HCT116 (cell line): ENCODE data around the gene ATF5. TPM values are rescaled to one million over a fixed set of nuclear protein-coding genes. Genes with fewer than 3 reads are reported as not detected.

Source experiments
- ATAC-seq: fragments of 200-7000 bp; cut with Tn5 transposase; 2 replicates; pipeline ENCODE4 v1.9.1; 2020; ENCODE audit warnings: mild to moderate bottlenecking, moderate library complexity
- BruUV-seq: library from RNA; stranded (reverse); fragments of 400-500 nt; replicated peaks from 2 replicates; lab custom pipeline; 2021; lab: Mats Ljungman, UMichigan
- CTCF ChIA-PET: fragments of 300-600 bp; sonication (Branson Sonifier 250); formaldehyde crosslinking; loops from one replicate; lab custom pipeline; 2021; ENCODE audit warnings: antibody characterized with exemption; lab: Charles Lee
- POLR2A ChIA-PET: fragments of 300-600, 350-600 bp; sonication (Branson Sonifier 250); formaldehyde crosslinking; loops from one replicate; lab custom pipeline; 2021; ENCODE audit warnings: antibody characterized with exemption; lab: Charles Lee
- RAD21 ChIA-PET, 2 experiments: fragments of 300-600 bp; sonication (Branson Sonifier 250); formaldehyde crosslinking; loops; one replicate each; lab custom pipeline; 2023; ENCODE audit warnings: low total read pairs in 2 of 2; ENCODE audit not compliant: uncharacterized antibody in 2 of 2, unreplicated experiment in 2 of 2, low non-redundant PET in 1 of 2; lab: Charles Lee
- DNase-seq: peaks from one replicate; pipeline ENCODE4 v3.0.0-alpha.2; 2010; ENCODE audit warnings: low read depth, low spot score
- H2AFZ ChIP-seq: fragments of 200-600 bp; shearing (Covaris generic), sonication (generic); 2 replicates; pipeline ENCODE4 v1.6.1; 2017; ENCODE audit warnings: low read depth, mixed run types, mixed read lengths, antibody characterized with exemption, low read length; ENCODE audit not compliant: poor library complexity, severe bottlenecking
- H3K27ac ChIP-seq: 2 replicates; pipeline ENCODE4 v1.5.1; 2012; ENCODE audit warnings: low read depth, low read length
- H3K27me3 ChIP-seq: fragments of 200-600 bp; sonication (generic); 2 replicates; pipeline ENCODE4 v1.6.1; 2016; ENCODE audit warnings: mixed run types, low read length, mixed read lengths; ENCODE audit not compliant: insufficient read depth
- H3K36me3 ChIP-seq, 2 experiments: fragments of 200-500 bp in 1 of 2; fragments of 200-600 bp in 1 of 2; sonication (Bioruptor generic) in 1 of 2; sonication (generic) in 1 of 2; 2 replicates each; pipeline versions ENCODE4 v1.5.1 to v1.6.1; 2014 to 2016; ENCODE audit warnings: low read length in 2 of 2, inconsistent platforms in 1 of 2, mixed read lengths in 1 of 2, mixed run types in 1 of 2; ENCODE audit not compliant: insufficient read depth in 2 of 2, control insufficient read depth in 1 of 2
- H3K4me1 ChIP-seq, 2 experiments: fragments of 200-600 bp in 1 of 2; sonication (generic) in 1 of 2; 2 replicates each; pipeline versions ENCODE4 v1.5.1 to v1.6.1; 2012 to 2017; ENCODE audit warnings: low read length in 2 of 2, inconsistent platforms in 1 of 2, mild to moderate bottlenecking in 1 of 2, mixed read lengths in 1 of 2, mixed run types in 1 of 2, moderate library complexity in 1 of 2; ENCODE audit not compliant: insufficient read depth in 2 of 2, control insufficient read depth in 1 of 2
- H3K4me2 ChIP-seq: fragments of 200-600 bp; sonication (generic); 2 replicates; pipeline ENCODE4 v1.6.1; 2017; ENCODE audit warnings: mixed run types, low read length, mixed read lengths
- H3K4me3 ChIP-seq, 2 experiments: fragments of 200-600 bp in 1 of 2; sonication (generic) in 1 of 2; replicated peaks in 1 of 2; 2 replicates each; pipeline ENCODE4 v1.5.1; 2011 to 2016; ENCODE audit warnings: low read length in 2 of 2, control low read depth in 1 of 2, low read depth in 1 of 2, mild to moderate bottlenecking in 1 of 2, mixed read lengths in 1 of 2, mixed run types in 1 of 2
- H3K79me2 ChIP-seq: fragments of 200-600 bp; sonication (generic); 2 replicates; pipeline ENCODE4 v1.6.1; 2017; ENCODE audit warnings: mild to moderate bottlenecking, mixed run types, low read length, moderate library complexity, mixed read lengths; ENCODE audit not compliant: insufficient read depth
- H3K9ac ChIP-seq: fragments of 200-600 bp; sonication (generic); 2 replicates; pipeline ENCODE4 v1.6.1; 2016; ENCODE audit warnings: low read length, mixed read lengths
- H3K9me2 ChIP-seq: fragments of 200-600 bp; sonication (generic), shearing (Covaris generic); 2 replicates; pipeline ENCODE4 v1.6.1; 2017; ENCODE audit warnings: mixed run types, mild to moderate bottlenecking, moderate library complexity; ENCODE audit not compliant: insufficient read depth
- H3K9me3 ChIP-seq, 2 experiments: fragments of 200-500 bp in 1 of 2; fragments of 200-600 bp in 1 of 2; sonication (Bioruptor generic) in 1 of 2; sonication (generic) in 1 of 2; 2 replicates each; pipeline ENCODE4 v1.6.1; 2014 to 2017; ENCODE audit warnings: low read length in 2 of 2, mixed read lengths in 2 of 2, inconsistent platforms in 1 of 2, low read depth in 1 of 2, mild to moderate bottlenecking in 1 of 2, mixed run types in 1 of 2, moderate library complexity in 1 of 2; ENCODE audit not compliant: control insufficient read depth in 1 of 2, insufficient read depth in 1 of 2
- H4K20me1 ChIP-seq: fragments of 200-600 bp; sonication (generic), shearing (Covaris generic); 2 replicates; pipeline ENCODE4 v1.6.1; 2017; ENCODE audit warnings: mixed run types, mild to moderate bottlenecking, moderate library complexity; ENCODE audit not compliant: insufficient read depth
- ATF3 ChIP-seq: IDR thresholded peaks from 2 replicates; pipeline ENCODE4 v1.6.1; 2012
- CTCF ChIP-seq, 3 experiments: fragments of 200-600 bp in 1 of 3; sonication (generic) in 1 of 3; IDR thresholded peaks in 2 of 3; conservative IDR thresholded peaks in 1 of 3; 2 replicates each; pipeline ENCODE4 v1.5.1; 2012 to 2017; ENCODE audit warnings: low read depth in 2 of 3, low read length in 2 of 3, antibody characterized with exemption in 1 of 3, borderline replicate concordance in 1 of 3, control low read depth in 1 of 3, mild to moderate bottlenecking in 1 of 3, mixed read lengths in 1 of 3, mixed run types in 1 of 3, moderate library complexity in 1 of 3; ENCODE audit not compliant: insufficient read depth in 1 of 3
- EGR1 ChIP-seq: IDR thresholded peaks from 2 replicates; pipeline ENCODE4 v1.6.1; 2012; ENCODE audit warnings: low read depth
- EZH2phosphoT487 ChIP-seq: fragments of 200-600 bp; IDR thresholded peaks from 2 replicates; pipeline ENCODE4 v1.6.1; 2018; ENCODE audit warnings: antibody characterized with exemption, borderline replicate concordance
- FOSL1 ChIP-seq: IDR thresholded peaks from 2 replicates; pipeline ENCODE4 v1.6.1; 2012; ENCODE audit warnings: low read depth
- JUND ChIP-seq: IDR thresholded peaks from 2 replicates; pipeline ENCODE4 v1.6.1; 2012
- MAX ChIP-seq: IDR thresholded peaks from 2 replicates; pipeline ENCODE4 v1.6.1; 2012
- POLR2A ChIP-seq: IDR thresholded peaks from 2 replicates; pipeline ENCODE4 v1.7.0; 2011; ENCODE audit warnings: borderline replicate concordance; ENCODE audit not compliant: insufficient read depth, insufficient read length; ENCODE audit errors: extremely low read depth
- REST ChIP-seq: IDR thresholded peaks from 2 replicates; pipeline ENCODE4 v1.6.1; 2012; ENCODE audit warnings: low read depth
- ZBTB33 ChIP-seq: IDR thresholded peaks from 2 replicates; pipeline ENCODE4 v1.6.1; 2011; ENCODE audit warnings: mild to moderate bottlenecking, low read length, moderate library complexity; ENCODE audit not compliant: insufficient replicate concordance; ENCODE audit errors: extremely low read depth
- ZNF274 ChIP-seq: fragments of 200-500 bp; sonication (Bioruptor generic); IDR thresholded peaks from 2 replicates; pipeline ENCODE4 v1.6.1; 2014; ENCODE audit warnings: mild to moderate bottlenecking, low read depth, low read length, inconsistent platforms
- intact Hi-C: fragments of 100-400 bp; cut with micrococcal nuclease; formaldehyde crosslinking; loops from 2 replicates; pipeline ENCODE4 v1.10.0; 2022
- total RNA-seq: library from RNA; stranded (reverse); gene quantifications from one replicate; pipeline ENCODE4 v1.2.1, GENCODE V29; 2021; ENCODE audit not compliant: unreplicated experiment

The ATF5 gene
- total RNA-seq, 1 experiment from 2014 or later: 28.2 TPM

GRCh38 chr19:49956115-49956495 lies 27.1 kb downstream of the ATF5 start:
- Histone ChIP-seq H3K36me3 (no peaks in the 10 kb centered on the region), H3K4me1 (0 out of 4 replicates have a peak, but pooled peaks cover 0 to 7% of the 10 kb centered on the region in 2 experiments), H3K9me3 (no peaks in the 10 kb centered on the region), H3K4me2 (no peak overlapping the region), H2AFZ (no peak overlapping the region), H3K27ac (no peak overlapping the region), H3K9ac (no peak overlapping the region), H3K9me2 (no peaks in the 10 kb centered on the region), H4K20me1 (no peaks in the 10 kb centered on the region), H3K79me2 (no peaks in the 10 kb centered on the region), H3K27me3 (no peaks in the 10 kb centered on the region), H3K4me3 (no peak overlapping the region)
- ATAC-seq (no peak), DNase-seq (no peak)
- POLR2A ChIA-PET: no interaction called here
- RAD21 ChIA-PET: no interaction called here
- BruUV-seq: no TSS peak
- intact Hi-C loops: no loop called here
- CTCF ChIA-PET: no interaction called here
- no peak for TF ChIP-seq REST
- no peak for TF ChIP-seq ZNF274

GRCh38 chr19:49957262-49957915 lies 28.4 kb downstream of the ATF5 start:
- H3K27ac ChIP-seq: no peak overlapping the region
- BruUV-seq: no TSS peak
- intact Hi-C loops: no loop called here
- RAD21 ChIA-PET: no interaction called here
- POLR2A ChIA-PET: no interaction called here
- ATAC-seq: no peak
- no peak overlapping the region for H3K4me3 ChIP-seq
- H4K20me1 ChIP-seq: no peaks in the 10 kb centered on the region
- CTCF ChIA-PET: no interaction called here
- no peak overlapping the region for H2AFZ ChIP-seq
- no peaks in the 10 kb centered on the region for H3K9me3 ChIP-seq
- 0 out of 4 replicates have a peak, but pooled peaks cover 0 to 7% of the 10 kb centered on the region in 2 experiments for H3K4me1 ChIP-seq
- no peak for DNase-seq
- H3K36me3 ChIP-seq: no peaks in the 10 kb centered on the region
- no peaks in the 10 kb centered on the region for H3K9me2 ChIP-seq
- H3K4me2 ChIP-seq: no peak overlapping the region
- H3K79me2 ChIP-seq: no peaks in the 10 kb centered on the region
- no peak overlapping the region for H3K9ac ChIP-seq
- H3K27me3 ChIP-seq: no peaks in the 10 kb centered on the region
- TF ChIP-seq EGR1: no peak
- TF ChIP-seq MAX: no peak
- no peak for TF ChIP-seq FOSL1
- TF ChIP-seq POLR2A: no peak
- TF ChIP-seq ATF3: no peak
- TF ChIP-seq JUND: no peak
- TF ChIP-seq ZBTB33: no peak
- no peak for TF ChIP-seq CTCF (IDR thresholded peaks at IDR 0.05 in 2 of 3, conservative IDR thresholded peaks at IDR 0.05 in 1 of 3; ENCODE audit: borderline replicate concordance in 1 of 3, insufficient read depth in 1 of 3, low read depth in 2 of 3, low read length in 2 of 3)
- no peak for TF ChIP-seq EZH2phosphoT487
